ENCODE results near the gene ZMIZ1. TPM values are rescaled to one million over a fixed set of nuclear protein-coding genes. Genes with fewer than 3 reads are reported as not detected.

Gene ZMIZ1
- polyA plus RNA-seq, 1 donor: 40.1 TPM

GRCh38 chr10:79262959-79263746 is 194.4 kb downstream of the ZMIZ1 start:
- Histone ChIP-seq H3K9me3 (ENCODE audit: control insufficient read depth, low read depth, low read length) (no peaks in the 10 kb centered on the region), H3K27ac (ENCODE audit: low read length) (no peak overlapping the region), H3K27me3 (ENCODE audit: control insufficient read depth, insufficient read depth, low read length) (no peaks in the 10 kb centered on the region), H3K4me3 (ENCODE audit: low read length) (no peak overlapping the region), H3K36me3 (ENCODE audit: control insufficient read depth, insufficient read depth, low read length) (peaks cover 25% of the 10 kb centered on the region), H3K4me1 (ENCODE audit: control insufficient read depth, insufficient read depth, low read length) (peaks cover 8% of the 10 kb centered on the region)
- DNase-seq: no peak
- WGBS (ENCODE audit: insufficient coverage, low lambda C conversion rate): no CpG with 5 or more reads among the region's 18 CpGs

GRCh38 chr10:79263939-79264338 is 195.2 kb downstream of the ZMIZ1 start:
- Histone ChIP-seq H3K4me3 (ENCODE audit: low read length) (no peak overlapping the region), H3K27me3 (ENCODE audit: control insufficient read depth, insufficient read depth, low read length) (no peaks in the 10 kb centered on the region), H3K4me1 (ENCODE audit: control insufficient read depth, insufficient read depth, low read length) (peaks cover 8% of the 10 kb centered on the region), H3K9me3 (ENCODE audit: control insufficient read depth, low read depth, low read length) (no peaks in the 10 kb centered on the region), H3K36me3 (ENCODE audit: control insufficient read depth, insufficient read depth, low read length) (peaks cover 28% of the 10 kb centered on the region), H3K27ac (ENCODE audit: low read length) (no peak overlapping the region)
- DNase-seq: no peak
- no CpG with 5 or more reads among the region's 10 CpGs for WGBS (ENCODE audit: insufficient coverage, low lambda C conversion rate)

GRCh38 chr10:79264942-79265341 is 196.2 kb downstream of the ZMIZ1 start:
- Histone ChIP-seq H3K4me1 (ENCODE audit: control insufficient read depth, insufficient read depth, low read length) (peaks cover 8% of the 10 kb centered on the region), H3K36me3 (ENCODE audit: control insufficient read depth, insufficient read depth, low read length) (peaks cover 28% of the 10 kb centered on the region), H3K9me3 (ENCODE audit: control insufficient read depth, low read depth, low read length) (no peaks in the 10 kb centered on the region), H3K4me3 (ENCODE audit: low read length) (no peak overlapping the region), H3K27me3 (ENCODE audit: control insufficient read depth, insufficient read depth, low read length) (no peaks in the 10 kb centered on the region), H3K27ac (ENCODE audit: low read length) (no peak overlapping the region)
- DNase-seq: no peak
- no CpG with 5 or more reads among the region's 10 CpGs for WGBS (ENCODE audit: insufficient coverage, low lambda C conversion rate)

GRCh38 chr10:79266084-79266483 is 197.3 kb downstream of the ZMIZ1 start:
- Histone ChIP-seq H3K4me3 (ENCODE audit: low read length) (no peak overlapping the region), H3K36me3 (ENCODE audit: control insufficient read depth, insufficient read depth, low read length) (peaks cover 34% of the 10 kb centered on the region), H3K4me1 (ENCODE audit: control insufficient read depth, insufficient read depth, low read length) (peaks cover 5% of the 10 kb centered on the region), H3K9me3 (ENCODE audit: control insufficient read depth, low read depth, low read length) (no peaks in the 10 kb centered on the region), H3K27me3 (ENCODE audit: control insufficient read depth, insufficient read depth, low read length) (no peaks in the 10 kb centered on the region), H3K27ac (ENCODE audit: low read length) (no peak overlapping the region)
- no peak for DNase-seq
- no CpG with 5 or more reads among the region's 6 CpGs for WGBS (ENCODE audit: insufficient coverage, low lambda C conversion rate)

- H3K4me1 ChIP-seq (ENCODE audit: control insufficient read depth, insufficient read depth, low read length): peaks cover 4% of the 10 kb centered on the region
- DNase-seq: no peak
Measured at GRCh38 chr10:79266543-79267312, 198.0 kb downstream of the ZMIZ1 start.

GRCh38 chr10:79267499-79267898 is 198.7 kb downstream of the ZMIZ1 start:
- no peak for DNase-seq
- WGBS (ENCODE audit: insufficient coverage, low lambda C conversion rate): no CpG with 5 or more reads among the region's 3 CpGs
- Histone ChIP-seq H3K27ac (ENCODE audit: low read length) (no peak overlapping the region), H3K4me1 (ENCODE audit: control insufficient read depth, insufficient read depth, low read length) (peaks cover 4% of the 10 kb centered on the region), H3K9me3 (ENCODE audit: control insufficient read depth, low read depth, low read length) (no peaks in the 10 kb centered on the region), H3K27me3 (ENCODE audit: control insufficient read depth, insufficient read depth, low read length) (no peaks in the 10 kb centered on the region), H3K36me3 (ENCODE audit: control insufficient read depth, insufficient read depth, low read length) (peaks cover 30% of the 10 kb centered on the region), H3K4me3 (ENCODE audit: low read length) (no peak overlapping the region)

More at GRCh38 chr10:79266543-79267312, 198.0 kb downstream of the ZMIZ1 start:
- Histone ChIP-seq H3K4me3 (ENCODE audit: low read length) (no peak overlapping the region), H3K27me3 (ENCODE audit: control insufficient read depth, insufficient read depth, low read length) (no peaks in the 10 kb centered on the region), H3K9me3 (ENCODE audit: control insufficient read depth, low read depth, low read length) (no peaks in the 10 kb centered on the region), H3K27ac (ENCODE audit: low read length) (peak overlapping the region; percentile 15), H3K36me3 (ENCODE audit: control insufficient read depth, insufficient read depth, low read length) (peaks cover 36% of the 10 kb centered on the region)
- 63% methylated on average over 2 of the region's 11 CpGs for WGBS (ENCODE audit: insufficient coverage, low lambda C conversion rate)

GRCh38 chr10:79268161-79268601 is 199.4 kb downstream of the ZMIZ1 start:
- no peak for DNase-seq
- peaks cover 6% of the 10 kb centered on the region for H3K4me1 ChIP-seq (ENCODE audit: control insufficient read depth, insufficient read depth, low read length)
- no peak overlapping the region for H3K27ac ChIP-seq (ENCODE audit: low read length)
- peaks cover 27% of the 10 kb centered on the region for H3K36me3 ChIP-seq (ENCODE audit: control insufficient read depth, insufficient read depth, low read length)
- WGBS (ENCODE audit: insufficient coverage, low lambda C conversion rate): no CpG with 5 or more reads among the region's 12 CpGs
- no peak overlapping the region for H3K4me3 ChIP-seq (ENCODE audit: low read length)
- H3K9me3 ChIP-seq (ENCODE audit: control insufficient read depth, low read depth, low read length): no peaks in the 10 kb centered on the region
- no peaks in the 10 kb centered on the region for H3K27me3 ChIP-seq (ENCODE audit: control insufficient read depth, insufficient read depth, low read length)

- H3K9me3 ChIP-seq (ENCODE audit: control insufficient read depth, low read depth, low read length): no peaks in the 10 kb centered on the region
- DNase-seq: no peak
- peaks cover 6% of the 10 kb centered on the region for H3K4me1 ChIP-seq (ENCODE audit: control insufficient read depth, insufficient read depth, low read length)
- H3K4me3 ChIP-seq (ENCODE audit: low read length): no peak overlapping the region
- H3K27me3 ChIP-seq (ENCODE audit: control insufficient read depth, insufficient read depth, low read length): no peaks in the 10 kb centered on the region
- H3K27ac ChIP-seq (ENCODE audit: low read length): peak overlapping the region; percentile 8
- 100% methylated on average over 2 of the region's 7 CpGs for WGBS (ENCODE audit: insufficient coverage, low lambda C conversion rate)
- peaks cover 22% of the 10 kb centered on the region for H3K36me3 ChIP-seq (ENCODE audit: control insufficient read depth, insufficient read depth, low read length)
Measured at GRCh38 chr10:79268742-79269141, 200.0 kb downstream of the ZMIZ1 start.

GRCh38 chr10:79269443-79269842 is 200.7 kb downstream of the ZMIZ1 start:
- Histone ChIP-seq H3K27me3 (ENCODE audit: control insufficient read depth, insufficient read depth, low read length) (no peaks in the 10 kb centered on the region), H3K4me3 (ENCODE audit: low read length) (no peak overlapping the region), H3K27ac (ENCODE audit: low read length) (peak overlapping the region; percentile 24), H3K4me1 (ENCODE audit: control insufficient read depth, insufficient read depth, low read length) (peaks cover 13% of the 10 kb centered on the region), H3K9me3 (ENCODE audit: control insufficient read depth, low read depth, low read length) (no peaks in the 10 kb centered on the region), H3K36me3 (ENCODE audit: control insufficient read depth, insufficient read depth, low read length) (peaks cover 22% of the 10 kb centered on the region)
- no peak for DNase-seq
- no CpG with 5 or more reads among the region's 6 CpGs for WGBS (ENCODE audit: insufficient coverage, low lambda C conversion rate)

- H3K27me3 ChIP-seq (ENCODE audit: control insufficient read depth, insufficient read depth, low read length): no peaks in the 10 kb centered on the region
- no peak overlapping the region for H3K4me3 ChIP-seq (ENCODE audit: low read length)
- no CpG with 5 or more reads among the region's 7 CpGs for WGBS (ENCODE audit: insufficient coverage, low lambda C conversion rate)
- no peaks in the 10 kb centered on the region for H3K9me3 ChIP-seq (ENCODE audit: control insufficient read depth, low read depth, low read length)
- peaks cover 23% of the 10 kb centered on the region for H3K36me3 ChIP-seq (ENCODE audit: control insufficient read depth, insufficient read depth, low read length)
- DNase-seq: no peak
- H3K27ac ChIP-seq (ENCODE audit: low read length): peak overlapping the region; percentile 24
- H3K4me1 ChIP-seq (ENCODE audit: control insufficient read depth, insufficient read depth, low read length): peaks cover 16% of the 10 kb centered on the region
Measured at GRCh38 chr10:79269969-79270368, 201.2 kb downstream of the ZMIZ1 start.
